A549 (cell line): Measurements from ENCODE around the gene PDK2. TPM values are rescaled to one million over a fixed set of nuclear protein-coding genes. Genes with fewer than 3 reads are reported as not detected.
A peak's percentile ranks its signal among the peaks of the same experiment; 100 is the strongest.

Experiments used
- ATAC-seq, 2 experiments: fragments of 200-7000 bp in 1 of 2; fragments of >200 bp in 1 of 2; cut with Nextera tagmentation in 1 of 2; cut with Tn5 transposase in 1 of 2; 3 replicates each; pipeline versions ENCODE4 v1.8.0 to v1.9.1; 2018 to 2020; ENCODE audit warnings: mild to moderate bottlenecking in 1 of 2, moderate library complexity in 1 of 2
- CTCF ChIA-PET: fragments of 300-600 bp; sonication (Branson Sonifier 250); formaldehyde crosslinking; extraction: SDS; loops from one replicate; lab custom pipeline; 2021; ENCODE audit warnings: antibody characterized with exemption, inconsistent platforms; lab: Yijun Ruan, JAX
- POLR2A ChIA-PET: fragments of 350-600 bp; formaldehyde crosslinking; extraction: SDS; loops from one replicate; lab custom pipeline; 2021; ENCODE audit warnings: antibody characterized with exemption, inconsistent platforms; lab: Yijun Ruan, JAX
- DNase-seq, 2 experiments: peaks; one replicate each; pipeline versions ENCODE4 v3.0.0 to v3.0.0-alpha.2; 2011 to 2016; ENCODE audit warnings: low read depth in 1 of 2, low spot score in 1 of 2
- FAIRE-seq: peaks from 2 replicates; lab custom pipeline; 2011; peaks lifted over from hg19 to GRCh38; lab: Jason Lieb, UNC
- H3K27ac ChIP-seq, 2 experiments: fragments of >200 bp; sonication (Bioruptor Twin); formaldehyde crosslinking; 3 replicates each; pipeline ENCODE4 v1.5.1; 2016 to 2017
- H3K4me1 ChIP-seq: fragments of >200 bp; sonication (Bioruptor Twin); formaldehyde crosslinking; 3 replicates; pipeline ENCODE4 v1.6.1; 2016
- H3K4me2 ChIP-seq: fragments of >200 bp; sonication (Bioruptor Twin); formaldehyde crosslinking; 3 replicates; pipeline ENCODE4 v1.6.1; 2016
- H3K4me3 ChIP-seq: fragments of >200 bp; sonication (Bioruptor Twin); formaldehyde crosslinking; 3 replicates; pipeline ENCODE4 v1.5.1; 2016
- H3K9me3 ChIP-seq: fragments of >200 bp; sonication (Bioruptor Twin); formaldehyde crosslinking; 3 replicates; pipeline ENCODE4 v1.6.1; 2016
- CHD4 ChIP-seq: fragments of 200-600 bp; sonication (generic); IDR thresholded peaks from 2 replicates; pipeline ENCODE4 v1.6.1; 2016; ENCODE audit warnings: antibody characterized with exemption, mild to moderate bottlenecking, borderline replicate concordance
- CTCF ChIP-seq: fragments of >200 bp; sonication (Bioruptor Twin); formaldehyde crosslinking; IDR thresholded peaks from 3 replicates; pipeline ENCODE4 v1.5.1; 2016
- E2F6 ChIP-seq: IDR thresholded peaks from 2 replicates; pipeline ENCODE4 v1.6.1; 2012; ENCODE audit warnings: low read depth, borderline replicate concordance
- EP300 ChIP-seq, 2 experiments: fragments of >200 bp; sonication (Bioruptor Twin); formaldehyde crosslinking; IDR thresholded peaks; 2 replicates in 1 of 2; 3 replicates in 1 of 2; pipeline ENCODE4 v1.6.1; 2016 to 2017
- FOSB ChIP-seq: fragments of 250-450 bp; sonication (Bioruptor Pico); IDR thresholded peaks from 2 replicates; pipeline ENCODE4 v1.5.0; 2020; ENCODE audit warnings: mild to moderate bottlenecking, moderate library complexity
- HDAC2 ChIP-seq: fragments of 200-600 bp; sonication (generic); IDR thresholded peaks from 2 replicates; pipeline ENCODE4 v1.6.1; 2016
- HES2 ChIP-seq: fragments of >200 bp; sonication (Bioruptor Twin); formaldehyde crosslinking; IDR thresholded peaks from 2 replicates; pipeline ENCODE4 v1.6.1; 2016
- HMGXB4 ChIP-seq: fragments of 250-450 bp; sonication (Bioruptor Pico); IDR thresholded peaks from 2 replicates; pipeline ENCODE4 v1.5.0; 2021; ENCODE audit warnings: mild to moderate bottlenecking, moderate library complexity, borderline replicate concordance
- HOXA7 ChIP-seq: fragments of 250-450 bp; sonication (Bioruptor Pico); IDR thresholded peaks from 2 replicates; pipeline ENCODE4 v1.5.0; 2020; ENCODE audit warnings: mild to moderate bottlenecking, moderate library complexity
- HOXB5 ChIP-seq: fragments of 250-450 bp; sonication (Bioruptor Pico); IDR thresholded peaks from 2 replicates; pipeline ENCODE4 v1.5.0; 2020; ENCODE audit warnings: mild to moderate bottlenecking, moderate library complexity
- JUN ChIP-seq, 2 experiments: fragments of >200 bp; sonication (Bioruptor Twin); formaldehyde crosslinking; IDR thresholded peaks; 2 replicates in 1 of 2; 3 replicates in 1 of 2; pipeline ENCODE4 v1.6.1; 2016 to 2017
- KDM1A ChIP-seq: fragments of 200-600 bp; sonication (generic); IDR thresholded peaks from 2 replicates; pipeline ENCODE4 v1.6.1; 2016; ENCODE audit warnings: low read depth, mild to moderate bottlenecking
- MAFK ChIP-seq: fragments of 450-650 bp; IDR thresholded peaks from 2 replicates; pipeline ENCODE4 v1.6.1; 2014; ENCODE audit not compliant: partially characterized antibody
- MYC ChIP-seq: IDR thresholded peaks from 2 replicates; pipeline ENCODE4 v1.6.1; 2012; ENCODE audit warnings: mild to moderate bottlenecking, inconsistent platforms, low read length, improper control_type of control experiment, borderline replicate concordance
- NPAS2 ChIP-seq: fragments of 250-450 bp; sonication (Bioruptor Pico); IDR thresholded peaks from 2 replicates; pipeline ENCODE4 v1.8.0; 2022; ENCODE audit warnings: mild to moderate bottlenecking, moderate library complexity, borderline replicate concordance
- NR3C1 ChIP-seq: fragments of >200 bp; sonication (Bioruptor Twin); formaldehyde crosslinking; IDR thresholded peaks from 3 replicates; pipeline ENCODE4 v1.6.1; 2017
- PBX3 ChIP-seq: IDR thresholded peaks from 2 replicates; pipeline ENCODE4 v1.6.1; 2012
- PHF8 ChIP-seq: fragments of 200-600 bp; sonication (generic); IDR thresholded peaks from 2 replicates; pipeline ENCODE4 v1.6.1; 2016; ENCODE audit warnings: low read depth, mild to moderate bottlenecking, antibody characterized with exemption, moderate library complexity, borderline replicate concordance
- POLR2A ChIP-seq: IDR thresholded peaks from 2 replicates; pipeline ENCODE4 v1.6.1; 2012; ENCODE audit warnings: mild to moderate bottlenecking, low read length
- RAD21 ChIP-seq, 2 experiments: fragments of >200 bp in 1 of 2; sonication (Bioruptor Twin) in 1 of 2; formaldehyde crosslinking in 1 of 2; IDR thresholded peaks in 1 of 2; conservative IDR thresholded peaks in 1 of 2; 2 replicates in 1 of 2; 3 replicates in 1 of 2; pipeline ENCODE4 v1.6.1; 2012 to 2018; ENCODE audit warnings: inconsistent platforms in 1 of 2
- RARB ChIP-seq: fragments of 250-450 bp; sonication (Bioruptor Pico); IDR thresholded peaks from 2 replicates; pipeline ENCODE4 v1.8.0; 2021; ENCODE audit warnings: mild to moderate bottlenecking, moderate library complexity
- RFX5 ChIP-seq: fragments of 450-650 bp; IDR thresholded peaks from 2 replicates; pipeline ENCODE4 v1.7.1; 2014; ENCODE audit warnings: antibody characterized with exemption, mild to moderate bottlenecking, moderate library complexity
- USF2 ChIP-seq: fragments of 450-650 bp; IDR thresholded peaks from 2 replicates; pipeline ENCODE4 v1.6.1; 2014; ENCODE audit warnings: antibody characterized with exemption
- ZC3H11A ChIP-seq: fragments of 450-650 bp; IDR thresholded peaks from 2 replicates; pipeline ENCODE4 v1.6.1; 2014; ENCODE audit warnings: antibody characterized with exemption, mild to moderate bottlenecking
- ZSCAN20 ChIP-seq: fragments of 250-450 bp; sonication (Bioruptor Pico); IDR thresholded peaks from 2 replicates; pipeline ENCODE4 v1.8.0; 2022; ENCODE audit warnings: mild to moderate bottlenecking, moderate library complexity
- WGBS: methylation state at CpG from one replicate; pipeline ENCODE4 v1.1.6; 2017; ENCODE audit errors: missing lambda C conversion rate; 5-methylcytosine and 5-hydroxymethylcytosine counted together
- polyA plus RNA-seq, 4 experiments: library from polyadenylated mRNA; depleted of rRNA in 3 of 4; stranded (reverse); fragments of >200 nt; fragmentation: RNase III in 1 of 4; extraction: RNeasy Plus Mini Kit Qiagen cat#74134 plus additional on column Dnase treatment in 1 of 4; gene quantifications; 2 replicates in 3 of 4; 3 replicates in 1 of 4; pipeline ENCODE4 v1.2.3, GENCODE V29; 2011 to 2017
- TF ChIP-seq, protein P1 (sequence below): IDR thresholded peaks from 2 replicates; pipeline ENCODE4 v1.6.1; 2012

PDK2 gene
- polyA plus RNA-seq, 2 of the 4 experiments (the other 2 are of a cell fraction) = 14.1 to 28.5 TPM

DNA sequence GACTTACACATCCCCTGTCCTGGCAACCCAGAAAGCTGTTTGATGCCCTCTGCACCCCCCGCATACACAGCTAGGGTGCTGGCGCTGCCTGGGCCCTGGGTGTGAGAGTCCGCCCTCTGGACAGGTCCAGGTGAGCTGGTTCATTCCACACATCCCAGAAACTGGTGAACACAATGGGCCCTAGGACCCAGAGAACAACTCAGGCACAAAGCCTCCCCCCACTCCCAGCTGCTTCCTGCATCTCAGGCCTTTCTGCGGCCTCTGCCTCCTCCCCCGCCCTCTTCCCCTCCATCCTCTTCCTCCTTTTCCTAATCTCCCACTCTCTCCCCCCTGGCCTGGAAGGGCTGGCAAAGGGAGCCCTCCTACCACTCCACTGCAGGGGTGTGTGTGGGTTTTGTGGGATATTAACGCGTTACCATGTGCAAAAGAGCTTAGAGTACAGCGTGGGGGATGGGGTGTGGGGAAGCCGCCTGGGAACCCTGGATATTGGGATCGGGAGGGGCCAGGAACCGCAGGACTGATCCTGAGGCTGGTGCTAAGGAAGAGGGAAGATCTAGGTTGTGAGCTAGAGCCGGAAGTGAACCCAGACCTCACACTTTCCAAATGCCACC lies 56.9 kb downstream of the PDK2 start:
- TF ChIP-seq CHD4 (no peak), NPAS2 (CRISPR knock-in tag) (no peak), HMGXB4 (0 out of 2 replicates have a peak, but pooled peaks have one; percentile 15), NR3C1 (no peak), PHF8 (peak; percentile 50; the same call in 1 of the 2 replicates), HOXA7 (CRISPR knock-in tag) (no peak), ZSCAN20 (no peak), JUN (IDR thresholded peaks at IDR 0.05) (peak in 1 of 2 experiments; percentile 84; a peak in 4 of 5 replicates), RARB (0 out of 2 replicates have a peak, but pooled peaks have one; percentile 44), RAD21 (conservative IDR thresholded peaks at IDR 0.05 in 1 of 2, IDR thresholded peaks at IDR 0.05 in 1 of 2) (peak in 1 of 2 experiments; percentile 3; a peak in 1 of 5 replicates), PBX3 (peak; percentile 89), CTCF (no peak), RFX5 (no peak), FOSB (CRISPR knock-in tag) (no peak), HOXB5 (CRISPR knock-in tag) (peak; percentile 40; the same call in 1 of the 2 replicates), POLR2A (peak; percentile 39; the same call in 1 of the 2 replicates), USF2 (no peak), E2F6 (0 out of 2 replicates have a peak, but pooled peaks have one; percentile 37), HDAC2 (0 out of 2 replicates have a peak, but pooled peaks have one; percentile 71), MYC (peak; percentile 76; the same call in 1 of the 2 replicates), EP300 (IDR thresholded peaks at IDR 0.05) (0 out of 5 replicates have a peak, but pooled peaks of 1 of the 2 experiments have one; percentile 24), KDM1A (peak; percentile 51; the same call in 1 of the 2 replicates), HES2 (no peak), ZC3H11A (no peak), MAFK (no peak)
- TF ChIP-seq, protein P1, sequence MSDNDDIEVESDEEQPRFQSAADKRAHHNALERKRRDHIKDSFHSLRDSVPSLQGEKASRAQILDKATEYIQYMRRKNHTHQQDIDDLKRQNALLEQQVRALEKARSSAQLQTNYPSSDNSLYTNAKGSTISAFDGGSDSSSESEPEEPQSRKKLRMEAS = peak; percentile 79
- Histone ChIP-seq H3K4me2 (peak overlapping the region; percentile 95), H3K4me1 (peaks cover 41% of the 10 kb centered on the region), H3K4me3 (peak overlapping the region; percentile 86), H3K9me3 (no peaks in the 10 kb centered on the region), H3K27ac (peak overlapping the region; percentile 96 to 98)
- CTCF ChIA-PET = interaction anchor here (0.6 to 60.2 kb wide), 18 partner anchors 9 to 210 kb away, joined by 3 to 1356 read pairs (median 4); partner anchors contain the start of genes PDK2 and SGCA
- FAIRE-seq (no peak), ATAC-seq (peak; percentile 75 to 85), DNase-seq (peak; percentile 96 to 99)
- 3% methylated on average over 12 of the region's 12 CpGs for WGBS
- POLR2A ChIA-PET = interaction anchor here (0.5 to 2.2 kb wide), 13 partner anchors 9 to 328 kb away, joined by 3 to 21 read pairs (median 3); partner anchors contain the start of genes PDK2 and SGCA
